NCI-H526 (cell line): Measurements from ENCODE around the gene ARHGAP5.
"Not testable (repeated sequence)": the region's sequence is repeated elsewhere in the genome, so short reads cannot be mapped to it uniquely, and the experiment has no call there.

Experiments
- DNase-seq, 2 experiments: peaks; one replicate each; lab custom pipeline; 2025; lab: John Stamatoyannopoulos, UW

Gene ARHGAP5

DNA sequence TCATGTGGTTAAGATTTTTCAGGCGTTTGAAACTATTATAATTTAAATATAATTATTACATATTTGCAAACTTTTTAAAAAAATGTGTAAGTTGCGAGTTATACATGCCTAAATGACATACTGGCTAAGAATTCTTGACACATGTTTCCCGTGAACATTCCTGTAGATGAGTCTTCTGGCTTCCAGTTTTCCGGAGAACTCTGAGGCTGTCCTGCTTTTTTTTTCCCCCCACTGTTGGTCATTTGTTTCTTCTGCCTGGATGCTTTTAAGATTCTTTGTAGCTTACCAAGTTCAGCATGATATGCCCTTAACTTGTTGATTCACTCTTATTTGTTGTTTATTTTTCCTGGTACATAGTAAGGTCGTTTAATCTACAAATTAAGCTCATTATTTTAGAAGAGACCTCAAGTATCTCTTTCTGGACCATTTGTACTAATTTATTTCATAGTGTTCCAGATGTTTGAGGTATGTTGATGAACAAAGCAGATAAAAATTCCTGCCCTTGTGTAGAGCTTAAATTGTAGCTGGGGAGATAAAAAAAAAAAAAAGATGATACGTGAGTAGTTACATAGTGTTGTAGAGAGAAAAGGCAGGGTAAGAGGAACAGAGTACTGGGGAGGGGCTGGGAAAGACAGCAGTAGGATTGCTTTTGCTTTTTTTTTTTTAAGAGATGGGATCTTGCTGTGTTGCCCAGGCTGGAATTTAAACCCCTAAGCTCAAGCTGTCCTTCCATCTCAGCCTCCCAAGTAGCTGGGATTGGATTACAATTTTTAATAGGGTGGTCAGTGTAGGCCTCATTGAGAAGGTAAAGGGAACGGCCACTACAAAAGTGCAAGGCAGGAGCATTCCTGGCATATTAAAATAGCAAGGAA is 32.8 kb downstream of the ARHGAP5 start:
- no peak for DNase-seq

DNA sequence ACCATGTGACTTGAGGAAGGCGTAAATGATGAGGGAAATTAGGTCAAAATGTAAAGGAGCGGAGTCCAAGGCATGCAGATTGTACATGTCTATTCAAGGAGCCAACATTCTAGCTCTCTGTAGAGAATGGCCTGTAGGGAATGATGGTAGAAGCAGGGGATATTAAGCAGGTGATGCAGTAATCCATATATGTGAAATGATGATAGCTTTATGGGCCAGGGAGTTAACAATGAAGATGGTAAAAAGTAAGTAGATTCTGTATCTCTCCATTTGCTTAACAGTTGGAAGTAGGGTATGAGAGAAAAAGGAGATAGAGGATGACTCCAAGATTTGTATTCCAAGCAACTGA is 33.4 kb downstream of the ARHGAP5 start:
- DNase-seq, result no peak

DNA sequence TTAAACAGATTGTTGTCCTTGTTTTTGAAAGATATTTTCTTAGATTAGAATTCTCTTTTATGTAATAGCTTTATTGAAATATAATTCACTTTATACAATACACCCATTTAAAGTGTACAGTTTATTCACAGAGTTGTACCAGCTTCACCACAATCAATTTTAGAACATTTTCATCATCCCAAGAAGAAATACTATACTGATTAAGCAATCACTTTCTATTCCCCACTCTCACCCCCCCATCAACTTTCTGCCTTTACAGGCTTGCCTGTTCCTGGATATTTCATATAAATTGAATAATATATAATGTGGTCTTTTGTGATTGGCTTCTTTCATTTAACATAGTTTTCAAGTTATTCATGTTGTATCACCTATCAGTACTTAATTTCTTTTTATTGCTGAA is 44.4 kb downstream of the ARHGAP5 start:
- DNase-seq, result no peak

DNA sequence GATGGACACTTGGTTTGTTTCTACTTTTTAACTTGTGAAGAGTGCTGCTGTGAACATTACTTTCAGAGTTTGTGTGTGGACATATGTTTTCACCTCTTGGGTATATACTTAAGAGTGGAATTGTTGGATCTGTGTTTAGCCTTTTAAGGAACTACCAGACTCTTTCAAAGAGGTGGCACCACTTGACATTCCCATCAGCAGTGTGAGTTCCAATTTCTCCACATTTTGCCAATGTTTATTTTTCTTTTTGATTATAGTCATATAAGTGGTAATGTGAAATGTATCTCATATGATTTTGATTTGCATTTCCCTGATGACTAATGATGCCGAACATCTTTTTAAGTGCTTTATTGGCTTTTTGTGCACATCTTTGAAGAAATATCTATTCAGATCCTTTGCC is 44.8 kb downstream of the ARHGAP5 start:
- DNase-seq, result no peak

DNA sequence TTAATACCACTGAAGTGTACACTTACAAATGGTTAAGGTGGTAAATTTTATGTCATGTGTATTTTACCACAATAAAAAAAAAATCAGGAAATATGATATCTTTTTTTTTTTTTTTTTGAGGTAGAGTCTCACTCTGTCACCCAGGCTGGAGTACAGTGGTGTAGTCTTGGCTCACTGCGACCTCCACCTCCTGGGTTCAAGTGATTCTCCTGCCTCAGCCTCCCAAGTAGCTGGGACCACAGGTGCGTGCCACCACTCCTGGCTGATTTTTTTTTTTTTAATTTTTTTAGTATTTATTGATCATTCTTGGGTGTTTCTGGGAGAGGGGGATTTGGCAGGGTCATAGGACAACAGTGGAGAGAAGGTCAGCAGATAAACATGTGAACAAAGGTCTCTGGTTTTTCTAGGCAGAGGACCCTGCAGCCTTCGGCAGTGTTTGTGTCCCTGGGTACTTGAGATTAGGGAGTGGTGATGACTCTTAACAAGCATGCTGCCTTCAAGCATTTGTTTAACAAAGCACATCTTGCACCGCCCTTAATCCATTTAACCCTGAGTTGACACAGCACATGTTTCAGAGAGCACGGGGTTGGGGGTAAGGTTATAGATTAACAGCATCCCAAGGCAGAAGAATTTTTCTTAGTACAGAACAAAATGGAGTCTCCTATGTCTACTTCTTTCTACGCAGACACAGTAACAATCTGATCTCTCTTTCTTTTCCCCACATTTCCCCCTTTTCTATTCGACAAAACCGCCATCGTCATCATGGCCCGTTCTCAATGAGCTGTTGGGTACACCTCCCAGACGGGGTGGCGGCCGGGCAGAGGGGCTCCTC is 50.0 kb downstream of the ARHGAP5 start:
- not testable (repeated sequence) for DNase-seq

DNA sequence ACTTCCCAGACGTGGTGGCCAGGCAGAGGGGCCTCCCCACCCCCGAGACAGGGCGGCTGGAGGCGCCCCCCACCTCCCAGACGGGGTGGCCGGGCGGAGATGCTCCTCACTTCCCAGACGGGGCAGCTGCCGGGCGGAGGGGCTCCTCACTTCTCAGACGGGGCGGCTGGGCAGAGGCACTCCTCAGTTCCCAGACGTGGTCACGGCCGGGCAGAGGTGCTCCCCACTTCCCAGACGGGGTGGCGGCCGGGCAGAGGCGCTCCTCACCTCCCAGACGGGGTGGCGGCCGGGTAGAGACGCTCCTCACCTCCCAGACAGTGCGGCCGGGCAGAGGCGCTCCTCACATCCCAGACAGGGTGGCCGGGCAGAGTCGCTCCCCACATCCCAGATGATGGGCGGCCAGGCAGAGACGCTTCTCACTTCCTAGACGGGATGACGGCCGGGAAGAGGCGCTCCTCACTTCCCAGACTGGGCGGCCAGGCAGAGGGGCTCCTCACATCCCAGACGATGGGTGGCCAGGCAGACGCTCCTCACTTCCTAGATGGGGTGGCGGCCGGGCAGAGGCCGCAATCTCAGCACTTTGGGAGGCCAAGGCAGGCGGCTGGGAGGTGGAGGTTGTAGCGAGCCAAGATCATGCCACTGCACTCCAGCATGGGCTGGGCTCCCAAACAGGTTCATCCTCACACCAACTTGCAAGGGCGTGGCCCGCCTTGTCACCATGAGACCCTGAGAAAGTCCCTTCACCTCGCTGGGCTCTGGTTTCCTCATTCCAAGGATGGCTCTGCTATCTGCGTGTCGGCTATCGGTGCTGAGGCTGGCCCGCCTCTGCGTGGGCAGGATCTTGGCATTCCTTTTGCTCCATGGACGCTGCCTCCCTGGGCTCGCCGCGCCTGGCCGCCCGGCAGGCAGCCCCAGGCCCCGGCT is 50.9 kb downstream of the ARHGAP5 start:
- not testable (repeated sequence) for DNase-seq

DNA sequence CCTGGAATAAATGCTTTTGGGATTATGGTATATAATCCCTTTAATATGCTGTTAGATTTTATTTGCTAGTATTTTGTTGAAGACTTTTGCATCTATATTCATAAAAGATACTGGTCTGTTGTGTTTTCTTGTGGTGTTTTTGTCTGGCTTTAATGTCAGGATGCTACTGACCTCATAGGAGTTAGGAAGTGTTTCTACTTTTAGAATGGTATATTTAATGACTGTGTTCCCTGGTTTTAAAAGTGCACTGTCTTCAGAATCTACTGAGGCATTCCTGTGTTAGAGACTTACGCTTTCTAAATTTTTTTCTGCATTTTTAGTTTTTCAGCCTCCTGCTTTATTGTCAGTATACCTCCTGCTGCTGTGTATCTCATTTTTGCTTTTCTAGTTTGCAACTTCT is 51.6 kb downstream of the ARHGAP5 start:
- DNase-seq, result no peak

DNA sequence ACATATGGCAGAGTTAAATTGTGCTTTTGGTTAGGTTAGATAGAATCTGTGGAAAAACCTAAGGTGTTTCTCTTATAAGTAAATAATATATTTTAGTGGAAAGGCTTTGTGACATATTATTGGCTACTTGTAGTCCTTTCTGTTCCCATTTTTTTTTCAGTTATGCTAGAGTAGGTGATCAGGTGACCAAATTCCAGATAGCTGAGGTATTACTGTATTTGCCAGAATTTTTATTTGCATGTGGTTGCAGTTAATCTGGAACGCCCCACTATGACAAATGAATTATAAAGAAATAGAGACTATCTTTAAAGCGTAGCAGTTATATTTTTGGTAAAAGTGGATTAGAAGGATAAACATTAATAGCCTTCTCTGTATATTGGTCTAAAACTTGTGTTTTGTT is 52.0 kb downstream of the ARHGAP5 start:
- DNase-seq, result no peak

DNA sequence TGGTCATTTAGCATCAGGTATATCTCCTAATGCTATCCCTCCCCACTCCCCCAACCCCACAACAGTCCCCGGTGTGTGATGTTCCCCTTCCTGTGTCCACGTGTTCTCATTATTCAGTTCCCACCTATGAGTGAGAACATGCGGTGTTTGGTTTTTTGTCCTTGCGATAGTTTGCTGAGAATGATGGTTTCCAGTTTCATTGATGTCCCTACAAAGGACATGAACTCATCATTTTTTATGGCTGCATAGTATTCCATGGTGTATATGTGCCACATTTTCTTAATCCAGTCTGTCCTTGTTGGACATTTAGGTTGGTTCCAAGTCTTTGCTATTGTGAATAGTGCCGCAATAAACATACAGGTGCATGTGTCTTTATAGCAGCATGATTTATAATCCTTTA is 54.6 kb downstream of the ARHGAP5 start:
- not testable (repeated sequence) for DNase-seq

DNA sequence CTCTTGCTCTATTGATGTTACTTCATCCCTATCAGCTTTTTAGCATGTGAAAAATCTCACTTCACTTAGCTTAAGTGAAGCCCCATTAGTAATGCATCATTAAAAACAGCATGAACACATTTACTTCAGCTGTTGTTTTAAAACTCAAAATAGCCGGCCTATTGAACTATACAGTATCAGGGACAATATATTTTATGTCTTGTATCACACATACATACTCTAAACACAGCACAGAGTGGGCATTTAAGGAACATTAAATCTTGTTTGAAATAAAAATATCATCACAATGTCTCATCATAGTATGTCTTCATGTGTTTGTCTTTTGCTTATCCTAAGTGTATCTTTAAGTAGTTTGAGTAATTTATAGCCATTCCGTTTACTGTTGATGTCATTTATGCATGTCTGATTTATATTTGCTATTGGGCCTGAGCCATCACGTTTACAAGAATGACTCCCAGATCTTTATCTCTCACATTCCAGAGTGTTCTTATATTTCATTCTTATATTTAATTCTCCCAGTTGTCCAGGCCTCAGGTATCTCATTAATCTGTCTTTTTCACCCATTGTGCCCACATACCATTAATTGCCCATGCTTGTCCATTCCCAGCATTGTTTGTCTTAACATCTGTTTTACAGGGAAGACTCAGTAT is 57.5 kb downstream of the ARHGAP5 start:
- no peak for DNase-seq

DNA sequence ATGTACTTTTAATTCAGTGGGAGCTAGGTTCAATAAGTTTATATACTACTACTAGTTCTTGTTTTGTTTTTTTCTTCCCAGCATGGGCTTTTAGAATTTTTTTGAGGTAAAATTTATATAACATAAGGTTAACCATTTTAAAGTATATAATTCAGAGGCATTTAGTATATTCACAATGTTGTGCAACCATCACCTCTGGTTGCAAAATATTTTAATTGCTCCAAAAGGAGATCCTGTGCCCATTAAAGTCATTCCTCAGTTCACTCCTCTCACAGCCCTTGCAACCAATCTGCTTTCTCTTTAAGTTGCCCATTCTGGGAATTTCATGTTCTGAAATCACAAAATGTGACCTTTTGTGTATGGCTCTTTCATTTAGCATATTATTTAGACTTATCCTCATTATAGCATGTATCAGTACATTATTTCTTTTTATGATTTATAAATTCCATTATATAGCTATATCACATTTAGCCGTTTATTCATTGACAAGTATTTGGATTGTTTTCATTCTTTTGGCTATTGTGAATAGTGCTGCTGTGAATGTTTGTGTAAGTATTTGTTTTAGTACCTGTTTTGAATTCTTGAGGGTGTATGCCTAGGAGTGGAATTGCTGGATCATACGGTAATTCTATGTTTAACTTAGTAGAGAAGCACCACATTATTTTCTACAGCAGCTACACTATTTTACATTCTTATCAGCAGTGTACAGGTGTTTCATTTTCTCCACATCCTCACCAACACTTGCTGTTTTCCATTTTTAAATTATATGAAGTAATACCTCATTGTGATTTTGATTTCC is 59.1 kb downstream of the ARHGAP5 start:
- DNase-seq, result no peak

DNA sequence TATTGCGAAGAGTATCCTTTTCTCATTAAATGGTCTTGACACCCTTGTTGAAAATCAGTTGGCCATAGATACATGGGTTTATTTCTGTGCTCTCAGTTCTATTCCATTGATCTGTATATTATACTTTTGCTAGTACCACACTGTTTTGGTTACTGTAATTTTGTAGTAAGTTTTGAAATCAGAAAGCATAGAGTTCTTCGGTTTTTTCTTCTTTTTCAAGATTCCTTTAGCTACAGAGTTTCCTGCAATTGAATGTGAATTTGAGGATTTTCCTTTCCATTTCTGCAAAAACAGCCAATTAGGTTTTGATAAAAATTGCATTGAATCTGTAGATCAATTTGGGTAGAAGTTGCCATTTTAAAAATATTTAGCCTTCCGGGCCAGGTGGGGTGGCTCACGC is 60.2 kb downstream of the ARHGAP5 start:
- no peak for DNase-seq

DNA sequence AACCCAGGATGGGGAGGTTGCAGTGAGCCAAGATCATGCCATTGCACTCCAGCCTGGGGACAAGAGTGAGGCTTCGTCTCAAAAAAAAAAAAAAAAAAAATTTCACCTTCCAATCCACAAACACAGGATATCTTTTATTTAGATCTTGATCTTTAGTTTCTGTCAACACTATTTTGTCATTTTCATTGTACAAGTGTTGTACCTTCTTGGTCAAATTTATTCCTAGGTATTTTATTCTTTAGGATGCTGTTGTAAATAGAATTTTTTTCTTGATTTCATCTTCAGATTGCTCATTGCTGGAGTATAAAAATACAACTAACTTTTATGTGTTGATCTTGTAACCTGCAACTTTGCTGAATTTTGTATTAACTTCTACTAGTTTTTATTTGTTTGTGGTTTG is 60.8 kb downstream of the ARHGAP5 start:
- DNase-seq, result no peak

DNA sequence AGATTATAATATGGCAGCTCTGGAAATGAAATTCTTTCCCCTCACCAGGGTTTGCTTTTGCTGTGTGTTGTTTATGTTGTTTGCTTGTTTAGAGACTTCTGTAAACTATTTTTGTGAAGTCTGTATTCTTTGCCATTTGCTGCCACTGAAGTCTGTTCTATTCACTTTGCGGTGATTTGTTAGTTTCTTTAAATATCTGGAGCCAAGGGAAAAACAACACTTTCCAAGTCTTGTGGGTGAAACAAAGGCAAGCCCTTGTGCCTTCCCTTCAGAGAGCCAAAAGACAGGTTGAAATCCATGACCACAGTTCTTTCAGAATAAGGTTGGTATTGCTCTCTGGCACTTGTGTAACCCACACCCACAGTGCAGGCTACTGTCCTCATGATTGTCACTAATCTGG is 65.2 kb downstream of the ARHGAP5 start:
- DNase-seq, result no peak

DNA sequence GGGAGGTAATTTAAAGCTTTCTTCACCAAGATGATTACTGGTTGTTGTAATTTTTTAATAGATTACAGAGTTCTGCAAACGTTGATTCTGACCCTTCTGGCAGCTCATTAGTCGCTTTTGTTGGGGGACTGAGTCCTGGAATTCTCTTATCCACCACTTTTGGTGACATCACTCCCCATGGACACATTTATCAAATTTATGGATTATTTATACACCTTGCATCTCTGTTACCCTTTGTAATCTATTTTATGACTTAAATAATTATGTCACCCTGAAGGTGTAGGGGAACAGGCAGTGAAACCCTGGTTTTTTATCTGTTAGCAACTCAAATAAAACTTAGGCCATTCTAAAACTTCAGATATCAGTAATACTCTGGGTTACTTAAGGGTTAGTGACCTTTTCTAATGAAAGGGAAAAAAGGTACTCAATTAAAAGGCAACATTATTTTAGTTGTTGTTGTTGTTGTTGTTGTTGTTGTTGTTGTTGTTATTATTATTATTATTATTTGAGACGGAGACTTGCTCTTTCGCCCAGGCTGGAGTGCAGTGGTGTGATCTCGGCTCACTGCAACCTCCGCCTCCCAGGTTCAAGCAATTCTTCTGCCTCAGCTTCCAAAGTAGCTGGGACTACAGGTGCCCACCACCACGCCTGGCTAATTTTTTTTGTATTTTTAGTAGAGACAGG is 65.8 kb downstream of the ARHGAP5 start:
- no peak for DNase-seq

DNA sequence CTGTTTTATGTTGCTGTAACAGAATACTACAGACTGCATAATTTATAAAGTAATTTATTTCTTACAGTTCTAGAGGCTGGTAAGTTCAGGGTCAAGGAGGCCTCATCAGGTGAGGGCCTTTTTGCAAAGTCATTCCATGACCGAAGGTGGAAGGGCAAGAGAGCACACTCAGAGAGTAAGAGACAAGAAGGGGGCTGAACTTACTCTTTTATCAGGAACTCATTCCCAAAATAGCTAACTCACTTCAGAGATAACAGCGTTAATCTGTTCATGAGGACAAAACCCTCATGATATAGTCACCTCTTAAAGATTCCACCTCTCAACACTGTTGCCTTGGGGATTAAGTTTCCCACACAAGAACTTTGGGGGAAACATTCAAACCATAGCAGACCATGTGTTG is 73.3 kb downstream of the ARHGAP5 start:
- DNase-seq, result no peak

DNA sequence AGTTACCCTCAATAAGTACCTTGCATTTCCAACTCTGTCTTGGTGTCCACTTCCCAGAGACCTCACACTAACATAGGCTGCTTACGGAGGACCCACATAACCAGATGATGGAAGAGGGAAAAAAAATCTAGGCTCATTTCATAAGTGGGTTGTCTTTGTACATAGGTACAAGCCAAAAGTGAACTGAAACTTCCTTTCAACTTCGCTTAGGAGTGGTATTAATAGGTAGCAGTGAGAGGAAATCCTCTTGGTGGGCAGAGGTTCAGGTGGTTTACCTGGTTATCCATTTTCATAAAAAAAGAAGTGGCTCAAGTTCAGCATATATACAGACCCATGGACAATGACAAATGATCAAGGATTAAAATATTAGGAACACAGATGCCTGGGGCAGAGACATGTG is 88.9 kb downstream of the ARHGAP5 start:
- DNase-seq, result no peak

DNA sequence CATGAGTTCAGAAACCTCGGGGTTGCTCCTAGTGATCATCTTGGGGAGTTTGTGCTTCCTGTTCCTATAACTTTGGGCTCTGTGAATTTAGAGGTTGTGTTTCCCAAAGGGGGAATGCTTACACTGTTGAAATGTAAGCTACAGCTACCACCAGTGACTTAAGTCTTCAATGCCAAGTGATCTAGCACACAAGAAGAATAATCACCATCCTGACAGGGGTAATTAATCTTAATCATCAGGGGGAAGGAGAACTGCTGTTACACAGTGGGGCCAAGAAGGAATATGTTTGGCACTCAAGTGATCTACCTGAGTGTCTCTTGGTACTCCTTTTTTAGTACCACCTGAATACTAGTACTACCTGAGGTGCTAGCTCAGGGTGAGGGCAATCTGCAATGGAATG is 89.8 kb downstream of the ARHGAP5 start:
- DNase-seq, result no peak

DNA sequence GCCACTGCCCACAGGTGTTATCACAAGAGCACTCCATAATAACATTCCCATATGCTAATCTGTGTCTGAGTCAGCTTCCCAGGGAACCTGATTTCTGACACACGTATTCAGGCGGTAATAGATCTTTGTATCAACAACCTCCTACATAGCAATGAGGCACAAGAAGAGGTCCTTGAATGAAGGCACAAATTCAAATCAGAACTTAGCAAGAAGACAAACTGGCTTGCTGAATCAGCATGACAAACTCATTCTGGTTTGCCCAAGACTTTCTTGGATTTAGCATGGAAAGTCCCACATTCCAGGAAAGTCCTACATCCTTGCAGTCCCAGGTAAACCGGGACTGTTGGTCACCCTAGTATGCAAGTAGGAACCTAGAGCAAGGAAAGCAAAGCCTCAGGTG is 90.8 kb downstream of the ARHGAP5 start:
- DNase-seq, result no peak

DNA sequence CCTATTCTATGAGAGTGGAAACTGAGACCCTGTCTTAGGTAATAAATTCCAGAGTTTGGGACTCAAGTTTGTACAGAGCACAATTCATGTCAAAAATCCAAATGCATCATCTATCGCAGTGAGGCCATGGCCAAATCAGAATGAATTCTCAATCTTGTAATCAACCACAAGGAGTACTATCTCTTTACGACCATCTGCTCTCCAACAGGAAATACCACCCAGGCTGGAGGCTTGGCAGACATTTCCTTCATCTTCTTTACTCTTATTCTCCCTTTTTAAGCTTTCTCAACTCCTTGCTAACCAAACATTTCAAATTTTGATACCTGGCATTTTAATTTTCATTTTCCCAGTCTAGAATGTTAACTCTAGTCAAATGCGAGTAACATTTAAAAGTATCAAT is 92.1 kb downstream of the ARHGAP5 start:
- no peak for DNase-seq
